ENCODE data around the gene SLC25A25.

DNA sequence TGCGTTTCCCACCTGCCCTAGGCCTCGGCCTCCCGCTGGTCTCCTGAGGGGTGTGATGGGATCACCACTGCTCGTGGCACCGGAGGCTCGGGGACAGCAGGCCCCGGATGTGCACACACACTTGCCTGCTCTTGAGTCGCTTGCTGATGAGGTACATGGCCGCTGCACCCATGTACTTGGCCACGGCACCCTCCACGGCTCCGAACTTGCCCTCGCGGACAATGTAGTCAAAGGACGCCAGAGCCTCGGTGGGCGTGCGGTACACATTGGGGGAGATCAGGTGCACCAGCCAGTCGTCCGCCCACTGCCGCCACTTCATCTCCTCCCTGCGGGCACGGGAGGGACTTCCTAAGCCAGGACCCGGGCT, 54.8 kb downstream of the SLC25A25 start:
- TF ChIP-seq, protein P1, sequence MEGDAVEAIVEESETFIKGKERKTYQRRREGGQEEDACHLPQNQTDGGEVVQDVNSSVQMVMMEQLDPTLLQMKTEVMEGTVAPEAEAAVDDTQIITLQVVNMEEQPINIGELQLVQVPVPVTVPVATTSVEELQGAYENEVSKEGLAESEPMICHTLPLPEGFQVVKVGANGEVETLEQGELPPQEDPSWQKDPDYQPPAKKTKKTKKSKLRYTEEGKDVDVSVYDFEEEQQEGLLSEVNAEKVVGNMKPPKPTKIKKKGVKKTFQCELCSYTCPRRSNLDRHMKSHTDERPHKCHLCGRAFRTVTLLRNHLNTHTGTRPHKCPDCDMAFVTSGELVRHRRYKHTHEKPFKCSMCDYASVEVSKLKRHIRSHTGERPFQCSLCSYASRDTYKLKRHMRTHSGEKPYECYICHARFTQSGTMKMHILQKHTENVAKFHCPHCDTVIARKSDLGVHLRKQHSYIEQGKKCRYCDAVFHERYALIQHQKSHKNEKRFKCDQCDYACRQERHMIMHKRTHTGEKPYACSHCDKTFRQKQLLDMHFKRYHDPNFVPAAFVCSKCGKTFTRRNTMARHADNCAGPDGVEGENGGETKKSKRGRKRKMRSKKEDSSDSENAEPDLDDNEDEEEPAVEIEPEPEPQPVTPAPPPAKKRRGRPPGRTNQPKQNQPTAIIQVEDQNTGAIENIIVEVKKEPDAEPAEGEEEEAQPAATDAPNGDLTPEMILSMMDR (IDR thresholded peaks at IDR 0.05 in 8 of 11, conservative IDR thresholded peaks at IDR 0.05 in 3 of 11), result no peak
- no peak for TF ChIP-seq POLR2A (IDR thresholded peaks at IDR 0.05)
